Esophagus squamous epithelium (tissue), 4 donors: Measurements from ENCODE around the gene GNA12.

Experiments
- POLR2A ChIP-seq, 4 donors: fragments of 450-650 bp; IDR thresholded peaks; one replicate each; pipeline ENCODE4 v1.6.1; 2017; ENCODE audit warnings: antibody characterized with exemption in 4 of 4, mild to moderate bottlenecking in 4 of 4, moderate library complexity in 3 of 4
- TF ChIP-seq, protein P1 (sequence below), 6 experiments: fragments of 450-650 bp in 4 of 6; fragments of 200-600 bp in 2 of 6; sonication (generic) in 2 of 6; IDR thresholded peaks; one replicate each; pipeline ENCODE4 v1.5.1; 2016 to 2019; ENCODE audit warnings: antibody characterized with exemption in 6 of 6, mild to moderate bottlenecking in 4 of 6, moderate library complexity in 4 of 6

GRCh38 chr7:2845034-2845592, 1.0 kb upstream of the GNA12 start:
- TF ChIP-seq POLR2A (IDR thresholded peaks at IDR 0.05): no peak
- TF ChIP-seq, protein P1, sequence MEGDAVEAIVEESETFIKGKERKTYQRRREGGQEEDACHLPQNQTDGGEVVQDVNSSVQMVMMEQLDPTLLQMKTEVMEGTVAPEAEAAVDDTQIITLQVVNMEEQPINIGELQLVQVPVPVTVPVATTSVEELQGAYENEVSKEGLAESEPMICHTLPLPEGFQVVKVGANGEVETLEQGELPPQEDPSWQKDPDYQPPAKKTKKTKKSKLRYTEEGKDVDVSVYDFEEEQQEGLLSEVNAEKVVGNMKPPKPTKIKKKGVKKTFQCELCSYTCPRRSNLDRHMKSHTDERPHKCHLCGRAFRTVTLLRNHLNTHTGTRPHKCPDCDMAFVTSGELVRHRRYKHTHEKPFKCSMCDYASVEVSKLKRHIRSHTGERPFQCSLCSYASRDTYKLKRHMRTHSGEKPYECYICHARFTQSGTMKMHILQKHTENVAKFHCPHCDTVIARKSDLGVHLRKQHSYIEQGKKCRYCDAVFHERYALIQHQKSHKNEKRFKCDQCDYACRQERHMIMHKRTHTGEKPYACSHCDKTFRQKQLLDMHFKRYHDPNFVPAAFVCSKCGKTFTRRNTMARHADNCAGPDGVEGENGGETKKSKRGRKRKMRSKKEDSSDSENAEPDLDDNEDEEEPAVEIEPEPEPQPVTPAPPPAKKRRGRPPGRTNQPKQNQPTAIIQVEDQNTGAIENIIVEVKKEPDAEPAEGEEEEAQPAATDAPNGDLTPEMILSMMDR (IDR thresholded peaks at IDR 0.05): no peak
